ENCODE data around the gene SNRNP200.

Gene SNRNP200

GRCh38 chr2:96251721-96252292 lies 53.5 kb downstream of the SNRNP200 start:
- no peak for DNase-seq (ENCODE audit: low read depth, low spot score)

- no peak for DNase-seq (ENCODE audit: low read depth, low spot score)
These were observed 55.2 kb downstream of the SNRNP200 start for GRCh38 chr2:96250188-96250587.

GRCh38 chr2:96249654-96250053 lies 55.7 kb downstream of the SNRNP200 start:
- no peak for DNase-seq (ENCODE audit: low read depth, low spot score)

- DNase-seq (ENCODE audit: low read depth, low spot score), result no peak
These were observed 56.7 kb downstream of the SNRNP200 start for GRCh38 chr2:96248624-96249023.

- no peak for DNase-seq (ENCODE audit: low read depth, low spot score)
These were observed 57.5 kb downstream of the SNRNP200 start for GRCh38 chr2:96247896-96248295.

- no peak for DNase-seq (ENCODE audit: low read depth, low spot score)
These were observed 58.3 kb downstream of the SNRNP200 start for GRCh38 chr2:96247009-96247408.

- DNase-seq (ENCODE audit: low read depth, low spot score), result no peak
These were observed 59.5 kb downstream of the SNRNP200 start for GRCh38 chr2:96245609-96246390.

GRCh38 chr2:96243843-96244242 lies 61.5 kb downstream of the SNRNP200 start:
- no peak for DNase-seq (ENCODE audit: low read depth, low spot score)

- no peak for DNase-seq (ENCODE audit: low read depth, low spot score)
These were observed 63.3 kb downstream of the SNRNP200 start for GRCh38 chr2:96241900-96242611.

- DNase-seq (ENCODE audit: low read depth, low spot score), result no peak
These were observed 64.1 kb downstream of the SNRNP200 start for GRCh38 chr2:96241227-96241626.

- DNase-seq (ENCODE audit: low read depth, low spot score), result no peak
These were observed 64.9 kb downstream of the SNRNP200 start for GRCh38 chr2:96240341-96241038.

GRCh38 chr2:96239745-96240264 lies 65.5 kb downstream of the SNRNP200 start:
- no peak for DNase-seq (ENCODE audit: low read depth, low spot score)

- no peak for DNase-seq (ENCODE audit: low read depth, low spot score)
These were observed 66.3 kb downstream of the SNRNP200 start for GRCh38 chr2:96239091-96239490.

- no peak for DNase-seq (ENCODE audit: low read depth, low spot score)
These were observed 67.1 kb downstream of the SNRNP200 start for GRCh38 chr2:96238266-96238665.

GRCh38 chr2:96236882-96237281 lies 68.5 kb downstream of the SNRNP200 start:
- no peak for DNase-seq (ENCODE audit: low read depth, low spot score)

- no peak for DNase-seq (ENCODE audit: low read depth, low spot score)
These were observed 71.4 kb downstream of the SNRNP200 start for GRCh38 chr2:96233880-96234316.

GRCh38 chr2:96233436-96233835 lies 71.9 kb downstream of the SNRNP200 start:
- no peak for DNase-seq (ENCODE audit: low read depth, low spot score)

- no peak for DNase-seq (ENCODE audit: low read depth, low spot score)
These were observed 74.0 kb downstream of the SNRNP200 start for GRCh38 chr2:96231316-96231715.

- DNase-seq (ENCODE audit: low read depth, low spot score), result no peak
These were observed 80.3 kb downstream of the SNRNP200 start for GRCh38 chr2:96225016-96225533.
